OCI-LY3 (cell line): ENCODE results near the gene SF3B6.

ENCODE experiments used
- H2AFZ ChIP-seq: fragments of 200-600, 300-600 bp; shearing (Covaris generic); 2 replicates; pipeline ENCODE4 v1.6.0; 2014; ENCODE audit warnings: antibody characterized with exemption, low read depth, low read length
- H3K27ac ChIP-seq: fragments of 200-600, 300-600 bp; sonication (generic); 2 replicates; pipeline ENCODE4 v1.5.1; 2014; ENCODE audit warnings: mild to moderate bottlenecking, low read length, moderate library complexity, mixed read lengths
- H3K27me3 ChIP-seq: fragments of 200-600, 300-600 bp; sonication (generic); 2 replicates; pipeline ENCODE4 v1.6.1; 2014; ENCODE audit warnings: low read depth, low read length, mixed read lengths
- H3K36me3 ChIP-seq: fragments of 200-600, 300-600 bp; sonication (generic); replicated peaks from 2 replicates; pipeline ENCODE3; 2014; ENCODE audit warnings: low read depth, low read length, mixed read lengths
- H3K4me1 ChIP-seq: fragments of 300-600, 200-600 bp; sonication (generic); 2 replicates; pipeline ENCODE4 v1.6.1; 2014; ENCODE audit warnings: low read length, mixed read lengths
- H3K4me2 ChIP-seq: fragments of 200-600, 300-600 bp; sonication (generic); 2 replicates; pipeline ENCODE4 v1.6.1; 2014; ENCODE audit warnings: low read length, mixed read lengths
- H3K4me3 ChIP-seq: fragments of 300-600, 200-600 bp; sonication (generic); 2 replicates; pipeline ENCODE4 v1.5.1; 2014; ENCODE audit warnings: antibody characterized with exemption, mild to moderate bottlenecking, low read length, moderate library complexity
- H3K79me2 ChIP-seq: fragments of 300-600, 200-600 bp; shearing (Covaris generic); 2 replicates; pipeline ENCODE4 v1.6.1; 2014; ENCODE audit warnings: mild to moderate bottlenecking, low read length, mixed read lengths
- H3K9ac ChIP-seq: fragments of 300-600, 200-600 bp; shearing (Covaris generic); 2 replicates; pipeline ENCODE4 v1.6.0; 2014; ENCODE audit warnings: mild to moderate bottlenecking, low read length, moderate library complexity
- H3K9me3 ChIP-seq: fragments of 200-600, 300-600 bp; shearing (Covaris generic); 2 replicates; pipeline ENCODE4 v1.6.1; 2014; ENCODE audit warnings: low read length, mixed read lengths; ENCODE audit not compliant: insufficient read depth
- H4K20me1 ChIP-seq: fragments of 200-600, 300-600 bp; sonication (generic); 2 replicates; pipeline ENCODE4 v1.6.1; 2016; ENCODE audit warnings: low read length, mixed read lengths; ENCODE audit not compliant: insufficient read depth
- CTCF ChIP-seq: fragments of 200-600, 300-600 bp; sonication (generic); IDR thresholded peaks from 2 replicates; pipeline ENCODE4 v1.5.1; 2014; ENCODE audit warnings: antibody characterized with exemption, low read length, low read depth
- EZH2phosphoT487 ChIP-seq: fragments of 200-600 bp; shearing (Covaris generic); IDR thresholded peaks from 2 replicates; pipeline ENCODE4 v1.6.1; 2018; ENCODE audit warnings: antibody characterized with exemption, mixed run types, low read depth

Gene SF3B6

GRCh38 chr2:24022324-24022974 lies 53.7 kb downstream of the SF3B6 start:
- Histone ChIP-seq H3K9ac (no peak overlapping the region), H3K4me2 (no peak overlapping the region), H3K79me2 (no peaks in the 10 kb centered on the region), H3K36me3 (peaks cover 5% of the 10 kb centered on the region), H3K4me3 (no peak overlapping the region), H3K9me3 (no peaks in the 10 kb centered on the region), H3K4me1 (no peaks in the 10 kb centered on the region), H4K20me1 (no peaks in the 10 kb centered on the region), H2AFZ (no peak overlapping the region), H3K27me3 (no peaks in the 10 kb centered on the region), H3K27ac (no peak overlapping the region)
- no peak for TF ChIP-seq EZH2phosphoT487
- TF ChIP-seq CTCF: no peak

- Histone ChIP-seq H3K9me3 (no peaks in the 10 kb centered on the region), H3K4me1 (no peaks in the 10 kb centered on the region), H2AFZ (no peak overlapping the region), H3K79me2 (no peaks in the 10 kb centered on the region), H4K20me1 (no peaks in the 10 kb centered on the region), H3K36me3 (peaks cover 1% of the 10 kb centered on the region), H3K27me3 (no peaks in the 10 kb centered on the region), H3K4me3 (no peak overlapping the region), H3K4me2 (no peak overlapping the region), H3K27ac (no peak overlapping the region), H3K9ac (no peak overlapping the region)
- TF ChIP-seq EZH2phosphoT487 (no peak), CTCF (peak; percentile 40)
Measured at GRCh38 chr2:24021122-24021998, 54.8 kb downstream of the SF3B6 start.

- Histone ChIP-seq H3K4me1 (no peaks in the 10 kb centered on the region), H2AFZ (no peak overlapping the region), H3K27me3 (no peaks in the 10 kb centered on the region), H3K27ac (no peak overlapping the region), H3K4me2 (no peak overlapping the region), H3K79me2 (no peaks in the 10 kb centered on the region), H4K20me1 (no peaks in the 10 kb centered on the region), H3K9ac (no peak overlapping the region), H3K9me3 (no peaks in the 10 kb centered on the region), H3K36me3 (no peaks in the 10 kb centered on the region), H3K4me3 (no peak overlapping the region)
- no peak for TF ChIP-seq CTCF
- TF ChIP-seq EZH2phosphoT487: no peak
Measured at GRCh38 chr2:24020244-24020643, 55.9 kb downstream of the SF3B6 start.

- TF ChIP-seq CTCF (no peak), EZH2phosphoT487 (no peak)
Measured at GRCh38 chr2:24019729-24020128, 56.4 kb downstream of the SF3B6 start.

More at GRCh38 chr2:24019729-24020128, 56.4 kb downstream of the SF3B6 start:
- Histone ChIP-seq H3K27ac (no peak overlapping the region), H3K9me3 (no peaks in the 10 kb centered on the region), H3K4me1 (no peaks in the 10 kb centered on the region), H4K20me1 (no peaks in the 10 kb centered on the region), H3K79me2 (no peaks in the 10 kb centered on the region), H3K27me3 (no peaks in the 10 kb centered on the region), H3K9ac (no peak overlapping the region), H3K4me3 (no peak overlapping the region), H3K36me3 (no peaks in the 10 kb centered on the region), H2AFZ (no peak overlapping the region), H3K4me2 (no peak overlapping the region)
